Rectal smooth muscle tissue (tissue), 1 donor: ENCODE data around the gene ZMYND19.
A peak's percentile ranks its signal among the peaks of the same experiment; 100 is the strongest.
"Not testable (repeated sequence)": the region's sequence is repeated elsewhere in the genome, so short reads cannot be mapped to it uniquely, and the experiment has no call there.

Experiments
- H3K27ac ChIP-seq: one replicate; pipeline ENCODE4 v1.7.0; 2013; ENCODE audit warnings: low read depth, low read length, inconsistent platforms
- H3K27me3 ChIP-seq: one replicate; pipeline ENCODE4 v1.7.0; 2013; ENCODE audit warnings: low read length; ENCODE audit not compliant: control insufficient read depth, insufficient read depth
- H3K36me3 ChIP-seq: one replicate; pipeline ENCODE4 v1.7.0; 2013; ENCODE audit warnings: low read length; ENCODE audit not compliant: control insufficient read depth, insufficient read depth
- H3K4me1 ChIP-seq: one replicate; pipeline ENCODE4 v1.7.0; 2013; ENCODE audit warnings: low read length; ENCODE audit not compliant: control insufficient read depth, insufficient read depth
- H3K4me3 ChIP-seq: one replicate; pipeline ENCODE4 v1.7.0; 2013; ENCODE audit warnings: low read length
- H3K9ac ChIP-seq: one replicate; pipeline ENCODE4 v1.7.0; 2013; ENCODE audit warnings: low read length

The ZMYND19 gene

GRCh38 chr9:137556069-137556838 is 34.1 kb downstream of the ZMYND19 start:
- Histone ChIP-seq H3K4me3 (no peak overlapping the region), H3K27ac (peak overlapping the region; percentile 43), H3K27me3 (no peaks in the 10 kb centered on the region), H3K4me1 (peaks cover 10% of the 10 kb centered on the region), H3K9ac (no peak overlapping the region), H3K36me3 (no peaks in the 10 kb centered on the region)

- H3K4me3 ChIP-seq: no peak overlapping the region
- H3K27me3 ChIP-seq: no peaks in the 10 kb centered on the region
- H3K27ac ChIP-seq: no peak overlapping the region
- H3K4me1 ChIP-seq: peaks cover 10% of the 10 kb centered on the region
- no peaks in the 10 kb centered on the region for H3K36me3 ChIP-seq
- no peak overlapping the region for H3K9ac ChIP-seq
Measured at GRCh38 chr9:137555179-137555578, 35.1 kb downstream of the ZMYND19 start.

GRCh38 chr9:137554349-137554748 is 36.0 kb downstream of the ZMYND19 start:
- peaks cover 10% of the 10 kb centered on the region for H3K4me1 ChIP-seq
- no peaks in the 10 kb centered on the region for H3K36me3 ChIP-seq
- H3K27ac ChIP-seq: no peak overlapping the region
- no peaks in the 10 kb centered on the region for H3K27me3 ChIP-seq
- no peak overlapping the region for H3K4me3 ChIP-seq
- no peak overlapping the region for H3K9ac ChIP-seq

- H3K9ac ChIP-seq, H3K4me3 ChIP-seq, H3K36me3 ChIP-seq, H3K4me1 ChIP-seq, H3K27ac ChIP-seq, H3K27me3 ChIP-seq: not testable (repeated sequence)
Measured at GRCh38 chr9:137553654-137554053, 36.7 kb downstream of the ZMYND19 start.

GRCh38 chr9:137552022-137552768 is 38.1 kb downstream of the ZMYND19 start:
- no peaks in the 10 kb centered on the region for H3K36me3 ChIP-seq
- peak overlapping the region; percentile 83 for H3K4me3 ChIP-seq
- peak overlapping the region; percentile 85 for H3K27ac ChIP-seq
- peaks cover 10% of the 10 kb centered on the region for H3K4me1 ChIP-seq
- peak overlapping the region; percentile 73 for H3K9ac ChIP-seq
- no peaks in the 10 kb centered on the region for H3K27me3 ChIP-seq

- H3K36me3 ChIP-seq: no peaks in the 10 kb centered on the region
- H3K4me1 ChIP-seq: peaks cover 10% of the 10 kb centered on the region
- H3K27me3 ChIP-seq: no peaks in the 10 kb centered on the region
- H3K4me3 ChIP-seq: peak within 1 kb of the TSS; percentile 83
- H3K9ac ChIP-seq: peak within 1 kb of the TSS; percentile 73
- H3K27ac ChIP-seq: peak within 1 kb of the TSS; percentile 85
Measured at GRCh38 chr9:137551264-137552021, 38.9 kb downstream of the ZMYND19 start, which contains the start of gene MRPL41. TSS of gene MRPL41 (plus strand) at chr9:137551879. CDS start at chr9:137552082, 203 bp downstream.

- not testable (repeated sequence) for H3K4me1 ChIP-seq, H3K27me3 ChIP-seq, H3K9ac ChIP-seq, H3K36me3 ChIP-seq
- H3K27ac ChIP-seq: peak overlapping the region; percentile 77
- peak overlapping the region; percentile 76 for H3K4me3 ChIP-seq
Measured at GRCh38 chr9:137550958-137551263, 39.4 kb downstream of the ZMYND19 start.

- Histone ChIP-seq H3K9ac (peak within 1 kb of the TSS; percentile 39), H3K4me3 (peak within 1 kb of the TSS; percentile 76), H3K4me1 (no peaks in the 10 kb centered on the region), H3K27ac (peak within 1 kb of the TSS; percentile 77), H3K27me3 (no peaks in the 10 kb centered on the region), H3K36me3 (no peaks in the 10 kb centered on the region)
Measured at GRCh38 chr9:137550231-137550621, 40.1 kb downstream of the ZMYND19 start, which contains the start of gene PNPLA7. TSS of gene PNPLA7 (minus strand) at chr9:137550402. CDS start at chr9:137550197, 205 bp downstream.

- no peaks in the 10 kb centered on the region for H3K4me1 ChIP-seq
- no peaks in the 10 kb centered on the region for H3K36me3 ChIP-seq
- no peak overlapping the region for H3K4me3 ChIP-seq
- H3K9ac ChIP-seq: no peak overlapping the region
- no peak overlapping the region for H3K27ac ChIP-seq
- H3K27me3 ChIP-seq: no peaks in the 10 kb centered on the region
Measured at GRCh38 chr9:137547687-137548543, 42.4 kb downstream of the ZMYND19 start.

GRCh38 chr9:137545123-137545522 is 45.2 kb downstream of the ZMYND19 start:
- Histone ChIP-seq H3K36me3 (peaks cover 3% of the 10 kb centered on the region), H3K9ac (no peak overlapping the region), H3K27me3 (no peaks in the 10 kb centered on the region), H3K4me1 (no peaks in the 10 kb centered on the region), H3K4me3 (no peak overlapping the region), H3K27ac (no peak overlapping the region)

GRCh38 chr9:137544176-137544760 is 46.0 kb downstream of the ZMYND19 start:
- H3K36me3 ChIP-seq: peaks cover 3% of the 10 kb centered on the region
- H3K27me3 ChIP-seq: no peaks in the 10 kb centered on the region
- no peak overlapping the region for H3K27ac ChIP-seq
- H3K4me3 ChIP-seq: no peak overlapping the region
- H3K9ac ChIP-seq: no peak overlapping the region
- H3K4me1 ChIP-seq: no peaks in the 10 kb centered on the region
